B cell (primary cell): ENCODE results near the gene RPS25. TPM values are rescaled to one million over a fixed set of nuclear protein-coding genes. Genes with fewer than 3 reads are reported as not detected.
A peak's percentile ranks its signal among the peaks of the same experiment; 100 is the strongest.

ENCODE experiments used
- ATAC-seq: fragments of 200-7000 bp; cut with Tn5 transposase; one replicate; pipeline ENCODE4 v1.10.0; 2021; ENCODE audit warnings: low read depth, mild to moderate bottlenecking, moderate number of reproducible peaks, moderate library complexity
- CTCF ChIA-PET: fragments of 350-600 bp; sonication (Branson Sonifier 250); formaldehyde crosslinking; loops from one replicate; lab custom pipeline; 2021; ENCODE audit warnings: antibody characterized with exemption, inconsistent platforms; lab: Charles Lee
- POLR2A ChIA-PET: fragments of 350-600 bp; sonication (Branson Sonifier 250); formaldehyde crosslinking; loops from one replicate; lab custom pipeline; 2021; ENCODE audit warnings: antibody characterized with exemption; lab: Charles Lee
- DNase-seq: peaks from one replicate; pipeline ENCODE4 v3.0.0; 2013
- H2AFZ ChIP-seq: 2 replicates; pipeline ENCODE4 v1.6.1; 2012; ENCODE audit warnings: mild to moderate bottlenecking, low read depth, low read length; ENCODE audit not compliant: insufficient read depth, poor library complexity, severe bottlenecking
- H3K27ac ChIP-seq, 2 donors: 1 replicate in 1 of 2; 2 replicates in 1 of 2; pipeline ENCODE4 v1.5.1; 2012 to 2013; ENCODE audit warnings: low read length in 2 of 2, mild to moderate bottlenecking in 2 of 2, moderate library complexity in 1 of 2
- H3K27me3 ChIP-seq, 4 experiments: fragments of 200-600 bp in 1 of 4; sonication (generic) in 1 of 4; replicated peaks in 1 of 4; 1 replicate in 2 of 4; 2 replicates in 2 of 4; pipeline versions ENCODE4 v1.6.1 to v1.7.0; 2013 to 2016; ENCODE audit warnings: low read length in 3 of 4, mild to moderate bottlenecking in 2 of 4, mixed read lengths in 1 of 4, moderate library complexity in 1 of 4; ENCODE audit not compliant: insufficient read depth in 4 of 4, control insufficient read depth in 3 of 4; ENCODE audit errors: control extremely low read depth in 1 of 4
- H3K36me3 ChIP-seq, 2 experiments: replicated peaks in 1 of 2; 1 replicate in 1 of 2; 2 replicates in 1 of 2; pipeline versions ENCODE4 v1.6.1 to v1.7.1; 2013; ENCODE audit warnings: low read length in 1 of 2; ENCODE audit not compliant: insufficient read depth in 2 of 2, control insufficient read depth in 1 of 2; ENCODE audit errors: control extremely low read depth in 1 of 2, extremely low read depth in 1 of 2
- H3K4me1 ChIP-seq, 2 donors: fragments of 200-600 bp in 1 of 2; sonication (generic) in 1 of 2; 1 replicate in 1 of 2; 2 replicates in 1 of 2; pipeline versions ENCODE4 v1.5.1 to v1.6.1; 2013 to 2017; ENCODE audit warnings: low read length in 2 of 2; ENCODE audit not compliant: control insufficient read depth in 2 of 2, insufficient read depth in 2 of 2
- H3K4me2 ChIP-seq: replicated peaks from 2 replicates; pipeline ENCODE3; 2012; ENCODE audit warnings: mild to moderate bottlenecking, low read depth, low read length; ENCODE audit not compliant: poor library complexity, severe bottlenecking
- H3K4me3 ChIP-seq, 5 experiments: fragments of 200-600 bp in 1 of 5; sonication (generic) in 1 of 5; 1 replicate in 3 of 5; 2 replicates in 2 of 5; pipeline versions ENCODE4 v1.5.1 to v1.7.0; 2011 to 2016; ENCODE audit warnings: low read length in 4 of 5, mild to moderate bottlenecking in 4 of 5, low read depth in 2 of 5, control low read depth in 1 of 5, moderate library complexity in 1 of 5; ENCODE audit not compliant: insufficient read depth in 1 of 5; ENCODE audit errors: control extremely low read depth in 1 of 5, extremely low read depth in 1 of 5
- H3K79me2 ChIP-seq: fragments of 200-600 bp; sonication (generic); one replicate; pipeline ENCODE4 v1.6.0; 2016; ENCODE audit warnings: low read length; ENCODE audit not compliant: control insufficient read depth, insufficient read depth
- H3K9ac ChIP-seq: fragments of 200-600 bp; sonication (generic); 2 replicates; pipeline ENCODE4 v1.6.1; 2017; ENCODE audit warnings: mild to moderate bottlenecking, low read length, moderate library complexity
- H3K9me3 ChIP-seq, 3 donors: one replicate each; pipeline versions ENCODE4 v1.6.1 to v1.7.1; 2013; ENCODE audit warnings: low read length in 2 of 3; ENCODE audit not compliant: control insufficient read depth in 2 of 3, insufficient read depth in 1 of 3; ENCODE audit errors: control extremely low read depth in 1 of 3
- H4K20me1 ChIP-seq: 2 replicates; pipeline ENCODE4 v1.6.0; 2012; ENCODE audit warnings: mild to moderate bottlenecking, low read length; ENCODE audit not compliant: insufficient read depth, control insufficient read depth, poor library complexity, severe bottlenecking
- H3K27ac Mint-ChIP-seq: one replicate; pipeline ENCODE4 v1.8.0; 2021; ENCODE audit warnings: mixed read lengths
- H3K27me3 Mint-ChIP-seq: one replicate; pipeline ENCODE4 v1.8.0; 2021; ENCODE audit warnings: mixed read lengths
- H3K4me1 Mint-ChIP-seq: one replicate; pipeline ENCODE4 v1.8.0; 2021; ENCODE audit warnings: mixed read lengths
- H3K4me3 Mint-ChIP-seq: one replicate; pipeline ENCODE4 v1.8.0; 2021; ENCODE audit warnings: mixed read lengths
- H3K9me3 Mint-ChIP-seq: one replicate; pipeline ENCODE4 v1.8.0; 2022; ENCODE audit warnings: mixed read lengths; ENCODE audit not compliant: insufficient read depth
- CTCF ChIP-seq: fragments of 200-600 bp; IDR thresholded peaks from one replicate; pipeline ENCODE4 v1.8.0; 2022; ENCODE audit warnings: antibody characterized with exemption, mild to moderate bottlenecking
- EZH2 ChIP-seq: IDR thresholded peaks from 2 replicates; pipeline ENCODE4 v1.6.1; 2012; ENCODE audit warnings: borderline replicate concordance, low read depth, mild to moderate bottlenecking, moderate library complexity, low read length; ENCODE audit not compliant: insufficient read depth, poor library complexity, severe bottlenecking
- WGBS: methylation state at CpG from one replicate; pipeline ENCODE4 v1.1.5; 2013; ENCODE audit warnings: missing lambda C conversion rate; ENCODE audit not compliant: insufficient coverage; 5-methylcytosine and 5-hydroxymethylcytosine counted together
- intact Hi-C: fragments of 100-400 bp; cut with micrococcal nuclease; formaldehyde crosslinking; loops from one replicate; pipeline ENCODE4 v1.10.0; 2022
- polyA plus RNA-seq: library from polyadenylated mRNA; depleted of rRNA; stranded (reverse); fragments of >200 nt; gene quantifications from 2 replicates; pipeline ENCODE4 v1.2.3, GENCODE V29; 2012
- total RNA-seq, 2 donors: library from RNA; stranded (reverse); fragments of 120-200 nt in 1 of 2; gene quantifications; 1 replicate in 1 of 2; 2 replicates in 1 of 2; pipeline versions ENCODE4 v1.2.3 to v1.2.4, GENCODE V29; 2013 to 2022

The RPS25 gene
- total and polyA plus RNA-seq, 2 donors (not counting 1 experiment from before 2014, with no cell fraction given): 1,823 to 2,003 TPM

- ChIA-PET POLR2A (interaction anchor here (1.0 to 1.2 kb wide), 6 partner anchors 15 to 1853 kb away, joined by 3 to 14 read pairs (median 4); partner anchors contain the start of genes CBL, RPS25 and TRAPPC4), CTCF (interaction anchor here (1.0 to 2.3 kb wide), 3 partner anchors 20 to 262 kb away, joined by 3 to 8 read pairs (median 3); partner anchors contain the start of genes RPS25 and TRAPPC4)
- H3K4me1 Mint-ChIP-seq: peaks cover 35% of the 10 kb centered on the region
- intact Hi-C loops: loop anchor here (1.0 to 5.0 kb wide), 5 partner anchors 20 to 426 kb away; partner anchors contain the start of genes ARCN1, HYOU1, RPS25 and SLC37A4
- TF ChIP-seq EZH2 (no peak), CTCF (no peak)
- peaks cover 17 to 22% of the 10 kb centered on the region in 2 donors for H3K4me1 ChIP-seq
- H3K4me3 ChIP-seq: peak within 1 kb of the TSS; percentile 76 to 90 (median 82)
- no peaks in the 10 kb centered on the region for H3K27me3 ChIP-seq
- DNase-seq (peak; percentile 94), ATAC-seq (peak; percentile 95)
- no peaks in the 10 kb centered on the region for H3K9me3 Mint-ChIP-seq
- H3K9me3 ChIP-seq: no peaks in the 10 kb centered on the region
- H3K4me2 ChIP-seq: peak within 1 kb of the TSS; percentile 90
- H3K9ac ChIP-seq: peak within 1 kb of the TSS; percentile 88
- H3K27ac Mint-ChIP-seq: peak within 1 kb of the TSS; percentile 94
- H2AFZ ChIP-seq: peak within 1 kb of the TSS; percentile 90
- no peaks in the 10 kb centered on the region for H3K27me3 Mint-ChIP-seq
- H3K27ac ChIP-seq: peak within 1 kb of the TSS; percentile 52 to 77
- peak within 1 kb of the TSS; percentile 99 for H3K4me3 Mint-ChIP-seq
- no peaks in the 10 kb centered on the region for H4K20me1 ChIP-seq
- WGBS: under 1% methylated on average over 53 of the region's 54 CpGs
- H3K79me2 ChIP-seq: peaks cover 35% of the 10 kb centered on the region
- peaks cover 3 to 18% of the 10 kb centered on the region in 2 experiments for H3K36me3 ChIP-seq
These were observed 20.3 kb downstream of the RPS25 start, which contains the start of gene CENATAC for GRCh38 chr11:118997627-118998387. Gene CENATAC, plus strand, starts transcription at chr11:118998138. Its CDS starts 60 bp downstream, at chr11:118998198.
